Spleen (tissue), 11 donors: Measurements from ENCODE around the gene ANGEL2. TPM values are rescaled to one million over a fixed set of nuclear protein-coding genes. Genes with fewer than 3 reads are reported as not detected.

Experiments
- DNase-seq: peaks from one replicate; pipeline ENCODE4 v3.0.0-alpha.2; 2020
- H3K27ac ChIP-seq, 8 donors: fragments of 200-600 bp; sonication (generic) in 7 of 8; 1 replicate in 4 of 8; 2 replicates in 4 of 8; pipeline versions ENCODE4 v1.5.0 to v1.8.0; 2016 to 2021; ENCODE audit warnings: inconsistent platforms in 4 of 8, mild to moderate bottlenecking in 4 of 8, moderate library complexity in 1 of 8
- H3K27me3 ChIP-seq, 7 donors: fragments of 200-600 bp; sonication (generic) in 6 of 7; replicated peaks in 1 of 7; 1 replicate in 4 of 7; 2 replicates in 3 of 7; pipeline versions ENCODE4 v1.5.0 to v1.8.0; 2016 to 2021; ENCODE audit warnings: inconsistent platforms in 3 of 7, mild to moderate bottlenecking in 1 of 7
- H3K36me3 ChIP-seq, 6 donors: fragments of 200-600 bp; sonication (generic) in 5 of 6; 1 replicate in 4 of 6; 2 replicates in 2 of 6; pipeline versions ENCODE4 v1.5.0 to v1.8.0; 2016 to 2021; ENCODE audit warnings: inconsistent platforms in 2 of 6
- H3K4me1 ChIP-seq, 6 donors: fragments of 200-600 bp; sonication (generic) in 5 of 6; 1 replicate in 3 of 6; 2 replicates in 3 of 6; pipeline versions ENCODE4 v1.5.0 to v1.8.0; 2016 to 2021; ENCODE audit warnings: inconsistent platforms in 3 of 6
- H3K4me3 ChIP-seq, 8 donors: fragments of 200-600 bp; sonication (generic) in 7 of 8; 1 replicate in 4 of 8; 2 replicates in 4 of 8; pipeline versions ENCODE4 v1.5.0 to v1.8.0; 2016 to 2021; ENCODE audit warnings: inconsistent platforms in 4 of 8, mild to moderate bottlenecking in 4 of 8, moderate library complexity in 2 of 8
- H3K9me3 ChIP-seq, 8 donors: fragments of 200-600 bp; sonication (generic) in 7 of 8; 1 replicate in 4 of 8; 2 replicates in 4 of 8; pipeline versions ENCODE4 v1.5.0 to v1.8.0; 2016 to 2021; ENCODE audit warnings: inconsistent platforms in 4 of 8
- POLR2A ChIP-seq, 3 donors: fragments of 450-650 bp; IDR thresholded peaks; one replicate each; pipeline ENCODE4 v1.5.1; 2017; ENCODE audit warnings: antibody characterized with exemption in 3 of 3, mild to moderate bottlenecking in 1 of 3
- POLR2AphosphoS5 ChIP-seq, 3 donors: sonication (generic); formaldehyde crosslinking; IDR thresholded peaks; one replicate each; pipeline ENCODE4 v1.5.1; 2017; ENCODE audit warnings: antibody characterized with exemption in 3 of 3
- WGBS, 5 donors: extraction: QIAGEN DNeasy Blood & Tissue Kit in 3 of 5; methylation state at CpG; one replicate each; pipeline versions ENCODE4 v1.1.5 to v1.1.7; 2013 to 2018; 5-methylcytosine and 5-hydroxymethylcytosine counted together
- intact Hi-C: fragments of 100-400 bp; cut with DNase I; formaldehyde crosslinking; loops from one replicate; pipeline ENCODE4 v1.15.0; 2023; ENCODE audit warnings: low total_unique reads
- polyA plus RNA-seq, 3 donors: library from polyadenylated mRNA; stranded (reverse); fragments of 200-250 nt; gene quantifications; one replicate each; pipeline ENCODE4 v1.2.1, GENCODE V29; 2013
- total RNA-seq, 7 donors: library from RNA; depleted of rRNA in 3 of 7; stranded (reverse); fragments of >200 nt in 3 of 7; fragmentation: NEBNext Ultra II Directional in 4 of 7; extraction: Animal tissue kit (Norgen Biotek cat#: 25700) in 4 of 7; gene quantifications; one replicate each; pipeline versions ENCODE4 v1.1.0 to v1.2.1, GENCODE V29; 2016 to 2021
- TF ChIP-seq, protein P1 (sequence below), 11 experiments: fragments of 200-600 bp in 7 of 11; fragments of 450-650 bp in 4 of 11; sonication (generic) in 4 of 11; IDR thresholded peaks in 8 of 11; conservative IDR thresholded peaks in 3 of 11; 1 replicate in 7 of 11; 2 replicates in 4 of 11; pipeline versions ENCODE4 v1.4.0 to v1.8.0; 2016 to 2021; ENCODE audit warnings: antibody characterized with exemption in 11 of 11, inconsistent platforms in 4 of 11, mild to moderate bottlenecking in 1 of 11
- donor health status: healthy with polysubstance abuse.
- donor health status: DM: no; HTN: no; CAD: no; lungs with moderate emphysema.
- donor health status: DM: no; HTN: no; CAD: no.
- donor health status: Bipolar disorder and iron deficiency.
- donor health status: healthy.
- donor health status: DM: no; HTN: no; CAD: no.
- donor health status: DM: yes; HTN: yes; CAD: no.

The ANGEL2 gene
- total and polyA plus RNA-seq, 10 donors = 18.3 to 96.8 (median 50.9) TPM

DNA sequence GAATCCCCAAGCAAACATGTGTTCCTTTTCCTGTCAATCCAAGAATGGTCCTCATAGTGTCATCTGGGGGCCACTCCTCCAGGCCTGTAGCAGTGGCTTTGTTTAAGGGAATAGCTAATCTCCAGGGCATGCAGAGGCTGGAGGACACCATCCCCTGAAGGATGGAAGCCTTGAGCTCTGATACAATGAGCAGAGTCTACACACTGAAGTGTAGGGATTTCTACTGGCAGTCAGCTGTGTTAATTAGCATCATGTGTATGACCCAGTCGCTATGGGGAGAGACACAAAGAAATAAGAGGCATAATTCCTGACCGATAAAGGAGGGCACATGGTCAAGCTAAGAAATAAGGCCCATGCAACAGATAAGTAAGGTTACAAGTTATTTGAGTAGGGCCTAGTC, 29.1 kb downstream of the ANGEL2 start:
- TF ChIP-seq, protein P1, sequence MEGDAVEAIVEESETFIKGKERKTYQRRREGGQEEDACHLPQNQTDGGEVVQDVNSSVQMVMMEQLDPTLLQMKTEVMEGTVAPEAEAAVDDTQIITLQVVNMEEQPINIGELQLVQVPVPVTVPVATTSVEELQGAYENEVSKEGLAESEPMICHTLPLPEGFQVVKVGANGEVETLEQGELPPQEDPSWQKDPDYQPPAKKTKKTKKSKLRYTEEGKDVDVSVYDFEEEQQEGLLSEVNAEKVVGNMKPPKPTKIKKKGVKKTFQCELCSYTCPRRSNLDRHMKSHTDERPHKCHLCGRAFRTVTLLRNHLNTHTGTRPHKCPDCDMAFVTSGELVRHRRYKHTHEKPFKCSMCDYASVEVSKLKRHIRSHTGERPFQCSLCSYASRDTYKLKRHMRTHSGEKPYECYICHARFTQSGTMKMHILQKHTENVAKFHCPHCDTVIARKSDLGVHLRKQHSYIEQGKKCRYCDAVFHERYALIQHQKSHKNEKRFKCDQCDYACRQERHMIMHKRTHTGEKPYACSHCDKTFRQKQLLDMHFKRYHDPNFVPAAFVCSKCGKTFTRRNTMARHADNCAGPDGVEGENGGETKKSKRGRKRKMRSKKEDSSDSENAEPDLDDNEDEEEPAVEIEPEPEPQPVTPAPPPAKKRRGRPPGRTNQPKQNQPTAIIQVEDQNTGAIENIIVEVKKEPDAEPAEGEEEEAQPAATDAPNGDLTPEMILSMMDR (IDR thresholded peaks at IDR 0.05 in 8 of 11, conservative IDR thresholded peaks at IDR 0.05 in 3 of 11) = no peak
- no peak for TF ChIP-seq POLR2A (IDR thresholded peaks at IDR 0.05)
- no peak for TF ChIP-seq POLR2AphosphoS5 (IDR thresholded peaks at IDR 0.05)
- H3K4me1 ChIP-seq = no peaks in the 10 kb centered on the region

DNA sequence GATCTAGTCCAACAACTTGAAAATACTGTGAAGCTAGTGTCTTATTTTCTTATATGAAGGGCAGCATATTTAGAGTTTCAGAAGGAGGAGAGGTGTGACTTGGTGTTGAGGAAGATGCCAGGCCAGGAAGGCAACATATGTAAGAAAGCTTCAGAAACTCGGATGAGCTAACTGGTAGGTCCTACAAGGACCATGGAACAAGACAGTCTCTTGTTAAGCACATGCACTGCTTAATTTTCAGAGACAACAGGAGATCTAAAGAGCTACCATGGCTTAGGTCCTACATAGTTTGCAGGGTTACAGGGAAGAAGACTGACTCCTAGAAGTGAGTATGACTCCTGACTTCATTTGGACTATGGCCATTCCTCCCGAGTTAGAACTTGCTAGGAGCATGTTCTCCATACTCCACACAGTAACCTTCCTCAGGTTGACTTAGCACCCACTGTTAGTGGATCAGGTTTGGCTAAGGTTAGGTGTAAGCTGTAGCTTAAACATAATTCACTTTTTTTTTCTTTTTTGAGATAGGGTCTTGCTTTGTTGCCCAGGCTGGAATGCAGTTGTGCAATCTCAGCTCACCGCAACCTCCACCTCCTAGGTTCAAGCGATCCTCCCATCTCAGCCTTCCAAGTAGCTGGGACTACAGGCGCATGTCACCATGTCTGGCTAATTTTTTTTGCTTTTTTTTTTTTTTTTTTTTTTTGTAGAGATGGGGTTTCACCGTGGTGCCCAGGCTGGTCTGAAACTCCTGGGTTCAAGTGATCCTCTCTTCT, 31.0 kb downstream of the ANGEL2 start:
- TF ChIP-seq, protein P1 (IDR thresholded peaks at IDR 0.05 in 8 of 11, conservative IDR thresholded peaks at IDR 0.05 in 3 of 11) = no peak
- no peak for TF ChIP-seq POLR2AphosphoS5 (IDR thresholded peaks at IDR 0.05)
- TF ChIP-seq POLR2A (IDR thresholded peaks at IDR 0.05) = no peak

More for the DNA sequence above, 29.1 kb downstream of the ANGEL2 start:
- Histone ChIP-seq H3K36me3 (peaks cover 2 to 22% (median 5%) of the 10 kb centered on the region in 6 donors), H3K27me3 (no peaks in the 10 kb centered on the region), H3K27ac (no peak overlapping the region), H3K4me3 (no peak overlapping the region), H3K9me3 (no peaks in the 10 kb centered on the region)
- no peak for DNase-seq
- 90 to 99% (median 94%) methylated on average over 2 of the region's 2 CpGs for WGBS, 5 donors
- intact Hi-C loops = no loop called here

DNA sequence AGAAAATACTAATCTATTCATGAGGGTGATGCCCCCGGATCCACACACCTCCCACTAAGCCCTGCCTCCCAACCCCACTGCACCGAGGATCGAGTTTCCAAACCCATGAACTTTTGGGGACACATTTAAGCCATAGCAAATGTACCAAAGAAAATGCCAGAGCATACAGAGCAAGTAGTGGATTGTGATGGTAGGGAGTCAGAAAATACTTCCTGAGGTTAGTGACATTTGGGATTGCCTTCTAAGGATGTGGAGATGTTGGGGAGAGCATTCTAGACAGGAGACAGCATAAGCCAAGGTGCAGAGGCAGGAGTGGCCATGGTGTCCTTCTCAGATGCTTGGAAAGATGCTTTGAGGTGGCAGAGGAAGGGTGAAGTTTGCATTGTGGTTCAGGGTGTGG, 32.2 kb downstream of the ANGEL2 start:
- 80 to 96% (median 93%) methylated on average over 3 of the region's 3 CpGs for WGBS, 5 donors
- intact Hi-C loops = no loop called here

More for the DNA sequence above, 31.0 kb downstream of the ANGEL2 start:
- Histone ChIP-seq H3K36me3 (peaks cover 0 to 10% (median 0%) of the 10 kb centered on the region in 6 donors), H3K27me3 (no peaks in the 10 kb centered on the region), H3K4me1 (no peaks in the 10 kb centered on the region), H3K9me3 (no peaks in the 10 kb centered on the region), H3K27ac (no peak overlapping the region), H3K4me3 (no peak overlapping the region)
- no peak for DNase-seq
- intact Hi-C loops = no loop called here
- WGBS, 5 donors = 94 to 99% (median 97%) methylated on average over 6 of the region's 6 CpGs

More for the DNA sequence above, 32.2 kb downstream of the ANGEL2 start:
- TF ChIP-seq, protein P1 (IDR thresholded peaks at IDR 0.05 in 8 of 11, conservative IDR thresholded peaks at IDR 0.05 in 3 of 11) = no peak
- no peak for TF ChIP-seq POLR2A (IDR thresholded peaks at IDR 0.05)
- TF ChIP-seq POLR2AphosphoS5 (IDR thresholded peaks at IDR 0.05) = no peak
- Histone ChIP-seq H3K4me1 (no peaks in the 10 kb centered on the region), H3K4me3 (no peak overlapping the region), H3K27me3 (no peaks in the 10 kb centered on the region), H3K36me3 (no peaks in the 10 kb centered on the region), H3K9me3 (no peaks in the 10 kb centered on the region), H3K27ac (no peak overlapping the region)
- DNase-seq = no peak
